ENCODE data around the gene RPS14. TPM values are rescaled to one million over a fixed set of nuclear protein-coding genes. Genes with fewer than 3 reads are reported as not detected.

Gene RPS14
- polyA plus RNA-seq, 5 donors, result 2,380 to 2,884 (median 2,485) TPM

Other genes with a start within 250 kb of the RPS14 start
- gene CAMK2A, start 160.0 kb downstream of the RPS14 start, polyA plus RNA-seq (ENCODE audit: insufficient read depth in 1 of 5, insufficient read length in 5 of 5, low replicate concordance in 1 of 5), result 1 to 10 TPM; 3.2 to 8.3 (median 5.8) TPM
- gene ARSI, start 146.8 kb downstream of the RPS14 start, polyA plus RNA-seq (ENCODE audit: insufficient read depth in 1 of 5, insufficient read length in 5 of 5, low replicate concordance in 1 of 5), result 10 to 100 TPM; 18.2 to 31.9 (median 23.4) TPM
- 10 to 100 TPM; 20.4 to 35.0 (median 28.0) TPM for gene TCOF1, start 92.0 kb downstream of the RPS14 start, polyA plus RNA-seq (ENCODE audit: insufficient read depth in 1 of 5, insufficient read length in 5 of 5, low replicate concordance in 1 of 5)
- 100 to 1,000 TPM; 121 to 212 (median 176) TPM for gene CD74, start 36.8 kb downstream of the RPS14 start, polyA plus RNA-seq (ENCODE audit: insufficient read depth in 1 of 5, insufficient read length in 5 of 5, low replicate concordance in 1 of 5)
- gene NDST1, start 58.4 kb upstream of the RPS14 start, polyA plus RNA-seq (ENCODE audit: insufficient read depth in 1 of 5, insufficient read length in 5 of 5, low replicate concordance in 1 of 5), result 10 to 100 TPM; 45.0 to 71.2 (median 65.9) TPM
- gene SYNPO, start 190.9 kb upstream of the RPS14 start, polyA plus RNA-seq (ENCODE audit: insufficient read depth in 1 of 5, insufficient read length in 5 of 5, low replicate concordance in 1 of 5), result 10 to 100 TPM; 18.1 to 33.9 (median 21.7) TPM
- 10 to 100 TPM in 3 of 5 donors, 1 to 10 TPM in 2; 9.7 to 13.3 (median 11.2) TPM for gene MYOZ3, start 211.5 kb upstream of the RPS14 start, polyA plus RNA-seq (ENCODE audit: insufficient read depth in 1 of 5, insufficient read length in 5 of 5, low replicate concordance in 1 of 5)